ENCODE data around the gene DCAF5. TPM values are rescaled to one million over a fixed set of nuclear protein-coding genes. Genes with fewer than 3 reads are reported as not detected.
A peak's percentile ranks its signal among the peaks of the same experiment; 100 is the strongest.

Gene DCAF5
- total and polyA plus RNA-seq, 12 donors = 14.1 to 63.1 (median 57.4) TPM

DNA sequence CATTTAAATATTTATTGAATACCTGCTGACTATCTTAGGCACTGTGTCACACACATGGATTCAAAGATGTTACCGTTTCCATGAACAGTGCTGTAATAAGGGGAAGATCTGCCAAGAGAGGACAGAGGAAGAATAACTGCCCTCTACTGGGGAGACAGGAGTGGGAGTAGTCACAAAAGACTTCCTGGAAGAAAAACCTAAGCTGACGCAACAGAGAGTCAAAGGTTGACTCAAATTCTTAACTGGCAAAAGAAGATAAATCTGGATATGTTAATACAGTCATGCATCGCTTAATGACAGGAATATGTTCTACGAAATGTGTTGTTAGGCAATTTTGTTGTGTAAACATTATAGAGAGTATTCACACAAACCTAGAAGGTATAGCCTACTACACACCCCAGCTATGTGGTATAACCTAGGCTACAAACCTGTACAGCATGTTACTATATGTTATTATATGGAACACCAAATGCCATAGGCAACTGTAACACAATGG is 51.5 kb downstream of the DCAF5 start:
- ATAC-seq (peak; percentile 61 to 95 (median 80)), DNase-seq (peak in 1 of 2 donors; percentile 48)
- Histone ChIP-seq H3K36me3 (peaks cover 0 to 67% (median 10%) of the 10 kb centered on the region in 9 donors), H3K27ac (peak overlapping the region in 2 of 10 donors; percentile 4 to 31), H3K9me3 (no peaks in the 10 kb centered on the region), H3K4me3 (no peak overlapping the region), H3K27me3 (no peaks in the 10 kb centered on the region), H3K4me1 (peaks cover 0 to 10% (median 0%) of the 10 kb centered on the region in 9 donors)
- TF ChIP-seq CTCF (IDR thresholded peaks at IDR 0.05) = peak in 8 of 9 donors; percentile 24 to 71 (median 60)
- intact Hi-C loops (cut with DNase I) = loop anchor here in 3 of 10 donors (5.0 to 10.0 kb wide), 2 partner anchors 237 to 239 kb away; no protein-coding TSS in a partner anchor
- WGBS, 2 donors = 41 to 54% methylated on average over 4 of the region's 4 CpGs

GRCh38 chr14:69097974-69098373 is 54.9 kb downstream of the DCAF5 start:
- 94 to 96% methylated on average over 2 of the region's 2 CpGs for WGBS, 2 donors
- TF ChIP-seq CTCF (IDR thresholded peaks at IDR 0.05) = no peak
- H3K9me3 ChIP-seq = no peaks in the 10 kb centered on the region
- DNase-seq = no peak
- peaks cover 0 to 67% (median 3%) of the 10 kb centered on the region in 9 donors for H3K36me3 ChIP-seq
- no peak overlapping the region for H3K27ac ChIP-seq
- no peak for ATAC-seq
- H3K27me3 ChIP-seq = no peaks in the 10 kb centered on the region
- H3K4me1 ChIP-seq = peaks cover 0 to 24% (median 18%) of the 10 kb centered on the region in 9 donors
- no peak overlapping the region for H3K4me3 ChIP-seq
- intact Hi-C loops (cut with DNase I) = loop anchor here in 3 of 10 donors (10.0 kb wide), 4 partner anchors 93 to 193 kb away; no protein-coding TSS in a partner anchor

GRCh38 chr14:69096781-69097475 is 56.0 kb downstream of the DCAF5 start:
- Histone ChIP-seq H3K27me3 (no peaks in the 10 kb centered on the region), H3K9me3 (no peaks in the 10 kb centered on the region), H3K4me1 (peaks cover 0 to 24% (median 18%) of the 10 kb centered on the region in 9 donors), H3K4me3 (no peak overlapping the region), H3K36me3 (peaks cover 0 to 72% (median 4%) of the 10 kb centered on the region in 9 donors), H3K27ac (no peak overlapping the region)
- DNase-seq (no peak), ATAC-seq (no peak)
- no peak for TF ChIP-seq CTCF (IDR thresholded peaks at IDR 0.05)
- WGBS, 2 donors = 67 to 70% methylated on average over 4 of the region's 4 CpGs
- intact Hi-C loops (cut with DNase I) = loop anchor here in 3 of 10 donors (10.0 kb wide), 4 partner anchors 92 to 192 kb away; no protein-coding TSS in a partner anchor

- H3K36me3 ChIP-seq = peaks cover 0 to 75% (median 7%) of the 10 kb centered on the region in 9 donors
- WGBS, 2 donors = 89 to 97% methylated on average over 4 of the region's 4 CpGs
- no peak for TF ChIP-seq CTCF (IDR thresholded peaks at IDR 0.05)
- H3K4me1 ChIP-seq = peaks cover 0 to 19% (median 16%) of the 10 kb centered on the region in 9 donors
- intact Hi-C loops (cut with DNase I) = loop anchor here in 3 of 10 donors (10.0 kb wide), 4 partner anchors 91 to 191 kb away; no protein-coding TSS in a partner anchor
- DNase-seq (no peak), ATAC-seq (no peak)
- H3K9me3 ChIP-seq = no peaks in the 10 kb centered on the region
- no peaks in the 10 kb centered on the region for H3K27me3 ChIP-seq
- no peak overlapping the region for H3K4me3 ChIP-seq
- H3K27ac ChIP-seq = no peak overlapping the region
These were observed 56.7 kb downstream of the DCAF5 start for GRCh38 chr14:69096246-69096645.
